Fibroblast of peridontal ligament (primary cell): ENCODE measurements around the gene ABCG4.
"Not testable (repeated sequence)": the region's sequence is repeated elsewhere in the genome, so short reads cannot be mapped to it uniquely, and the experiment has no call there.

ENCODE experiments used
- DNase-seq: peaks from one replicate; pipeline ENCODE4 v3.0.0-alpha.2; 2010; ENCODE audit errors: extremely low read depth

Gene ABCG4

GRCh38 chr11:119115484-119116234 lies 33.2 kb upstream of the ABCG4 start:
- DNase-seq, result no peak

- no peak for DNase-seq
Observed at GRCh38 chr11:119116235-119116594, 32.6 kb upstream of the ABCG4 start.

GRCh38 chr11:119116601-119117000 lies 32.3 kb upstream of the ABCG4 start:
- DNase-seq, result no peak

GRCh38 chr11:119117004-119117706 lies 31.7 kb upstream of the ABCG4 start:
- no peak for DNase-seq

GRCh38 chr11:119118227-119118626 lies 30.6 kb upstream of the ABCG4 start:
- no peak for DNase-seq

GRCh38 chr11:119118946-119119345 lies 29.9 kb upstream of the ABCG4 start:
- DNase-seq, result no peak

GRCh38 chr11:119120639-119121007 lies 28.2 kb upstream of the ABCG4 start:
- peak; percentile 87 for DNase-seq

- DNase-seq, result peak; percentile 96
Observed at GRCh38 chr11:119121008-119121810, 27.6 kb upstream of the ABCG4 start, which contains the start of gene HINFP. Gene HINFP (plus strand): TSS chr11:119121580. CDS start chr11:119126945, 5,365 bp downstream.

- DNase-seq, result no peak
Observed at GRCh38 chr11:119121811-119122124, 27.1 kb upstream of the ABCG4 start.

- no peak for DNase-seq
Observed at GRCh38 chr11:119125821-119126220, 23.0 kb upstream of the ABCG4 start.

- DNase-seq, result no peak
Observed at GRCh38 chr11:119126675-119127268, 22.1 kb upstream of the ABCG4 start.

- DNase-seq, result no peak
Observed at GRCh38 chr11:119130662-119131061, 18.2 kb upstream of the ABCG4 start.

- no peak for DNase-seq
Observed at GRCh38 chr11:119134389-119134978, 14.4 kb upstream of the ABCG4 start.

- not testable (repeated sequence) for DNase-seq
Observed at GRCh38 chr11:119139276-119139675, 9.6 kb upstream of the ABCG4 start.

GRCh38 chr11:119144825-119145486 lies 3.9 kb upstream of the ABCG4 start:
- DNase-seq, result peak; percentile 57

- DNase-seq, result peak; percentile 20
Observed at GRCh38 chr11:119145551-119145950, 3.3 kb upstream of the ABCG4 start.

GRCh38 chr11:119147604-119148333 lies 1.1 kb upstream of the ABCG4 start:
- DNase-seq, result no peak

- no peak for DNase-seq
Observed at GRCh38 chr11:119148720-119149017, 183 bp upstream of the ABCG4 start.

GRCh38 chr11:119149786-119150275 lies 979 bp downstream of the ABCG4 start:
- no peak for DNase-seq

GRCh38 chr11:119152043-119152442 lies 3.2 kb downstream of the ABCG4 start:
- no peak for DNase-seq

GRCh38 chr11:119152604-119153003 lies 3.8 kb downstream of the ABCG4 start:
- DNase-seq, result no peak
